HCT116 (cell line): ENCODE measurements around the gene KISS1R. TPM values are rescaled to one million over a fixed set of nuclear protein-coding genes. Genes with fewer than 3 reads are reported as not detected.

Experiments used
- ATAC-seq: fragments of 200-7000 bp; cut with Tn5 transposase; 2 replicates; pipeline ENCODE4 v1.9.1; 2020; ENCODE audit warnings: mild to moderate bottlenecking, moderate library complexity
- BruUV-seq: library from RNA; stranded (reverse); fragments of 400-500 nt; replicated peaks from 2 replicates; lab custom pipeline; 2021; lab: Mats Ljungman, UMichigan
- CTCF ChIA-PET: fragments of 300-600 bp; sonication (Branson Sonifier 250); formaldehyde crosslinking; loops from one replicate; lab custom pipeline; 2021; ENCODE audit warnings: antibody characterized with exemption; lab: Charles Lee
- POLR2A ChIA-PET: fragments of 300-600, 350-600 bp; sonication (Branson Sonifier 250); formaldehyde crosslinking; loops from one replicate; lab custom pipeline; 2021; ENCODE audit warnings: antibody characterized with exemption; lab: Charles Lee
- RAD21 ChIA-PET, 2 experiments: fragments of 300-600 bp; sonication (Branson Sonifier 250); formaldehyde crosslinking; loops; one replicate each; lab custom pipeline; 2023; ENCODE audit warnings: low total read pairs in 2 of 2; ENCODE audit not compliant: uncharacterized antibody in 2 of 2, unreplicated experiment in 2 of 2, low non-redundant PET in 1 of 2; lab: Charles Lee
- DNase-seq: peaks from one replicate; pipeline ENCODE4 v3.0.0-alpha.2; 2010; ENCODE audit warnings: low read depth, low spot score
- H2AFZ ChIP-seq: fragments of 200-600 bp; shearing (Covaris generic), sonication (generic); 2 replicates; pipeline ENCODE4 v1.6.1; 2017; ENCODE audit warnings: low read depth, mixed run types, mixed read lengths, antibody characterized with exemption, low read length; ENCODE audit not compliant: poor library complexity, severe bottlenecking
- H3K27ac ChIP-seq: 2 replicates; pipeline ENCODE4 v1.5.1; 2012; ENCODE audit warnings: low read depth, low read length
- H3K27me3 ChIP-seq: fragments of 200-600 bp; sonication (generic); 2 replicates; pipeline ENCODE4 v1.6.1; 2016; ENCODE audit warnings: mixed run types, low read length, mixed read lengths; ENCODE audit not compliant: insufficient read depth
- H3K36me3 ChIP-seq, 2 experiments: fragments of 200-500 bp in 1 of 2; fragments of 200-600 bp in 1 of 2; sonication (Bioruptor generic) in 1 of 2; sonication (generic) in 1 of 2; 2 replicates each; pipeline versions ENCODE4 v1.5.1 to v1.6.1; 2014 to 2016; ENCODE audit warnings: low read length in 2 of 2, inconsistent platforms in 1 of 2, mixed read lengths in 1 of 2, mixed run types in 1 of 2; ENCODE audit not compliant: insufficient read depth in 2 of 2, control insufficient read depth in 1 of 2
- H3K4me1 ChIP-seq, 2 experiments: fragments of 200-600 bp in 1 of 2; sonication (generic) in 1 of 2; 2 replicates each; pipeline versions ENCODE4 v1.5.1 to v1.6.1; 2012 to 2017; ENCODE audit warnings: low read length in 2 of 2, inconsistent platforms in 1 of 2, mild to moderate bottlenecking in 1 of 2, mixed read lengths in 1 of 2, mixed run types in 1 of 2, moderate library complexity in 1 of 2; ENCODE audit not compliant: insufficient read depth in 2 of 2, control insufficient read depth in 1 of 2
- H3K4me2 ChIP-seq: fragments of 200-600 bp; sonication (generic); 2 replicates; pipeline ENCODE4 v1.6.1; 2017; ENCODE audit warnings: mixed run types, low read length, mixed read lengths
- H3K4me3 ChIP-seq, 2 experiments: fragments of 200-600 bp in 1 of 2; sonication (generic) in 1 of 2; replicated peaks in 1 of 2; 2 replicates each; pipeline ENCODE4 v1.5.1; 2011 to 2016; ENCODE audit warnings: low read length in 2 of 2, control low read depth in 1 of 2, low read depth in 1 of 2, mild to moderate bottlenecking in 1 of 2, mixed read lengths in 1 of 2, mixed run types in 1 of 2
- H3K79me2 ChIP-seq: fragments of 200-600 bp; sonication (generic); 2 replicates; pipeline ENCODE4 v1.6.1; 2017; ENCODE audit warnings: mild to moderate bottlenecking, mixed run types, low read length, moderate library complexity, mixed read lengths; ENCODE audit not compliant: insufficient read depth
- H3K9ac ChIP-seq: fragments of 200-600 bp; sonication (generic); 2 replicates; pipeline ENCODE4 v1.6.1; 2016; ENCODE audit warnings: low read length, mixed read lengths
- H3K9me2 ChIP-seq: fragments of 200-600 bp; sonication (generic), shearing (Covaris generic); 2 replicates; pipeline ENCODE4 v1.6.1; 2017; ENCODE audit warnings: mixed run types, mild to moderate bottlenecking, moderate library complexity; ENCODE audit not compliant: insufficient read depth
- H3K9me3 ChIP-seq, 2 experiments: fragments of 200-500 bp in 1 of 2; fragments of 200-600 bp in 1 of 2; sonication (Bioruptor generic) in 1 of 2; sonication (generic) in 1 of 2; 2 replicates each; pipeline ENCODE4 v1.6.1; 2014 to 2017; ENCODE audit warnings: low read length in 2 of 2, mixed read lengths in 2 of 2, inconsistent platforms in 1 of 2, low read depth in 1 of 2, mild to moderate bottlenecking in 1 of 2, mixed run types in 1 of 2, moderate library complexity in 1 of 2; ENCODE audit not compliant: control insufficient read depth in 1 of 2, insufficient read depth in 1 of 2
- H4K20me1 ChIP-seq: fragments of 200-600 bp; sonication (generic), shearing (Covaris generic); 2 replicates; pipeline ENCODE4 v1.6.1; 2017; ENCODE audit warnings: mixed run types, mild to moderate bottlenecking, moderate library complexity; ENCODE audit not compliant: insufficient read depth
- CBX3 ChIP-seq: IDR thresholded peaks from 2 replicates; pipeline ENCODE4 v1.6.1; 2012; ENCODE audit warnings: low read depth
- CEBPB ChIP-seq: IDR thresholded peaks from 2 replicates; pipeline ENCODE4 v1.6.1; 2012; ENCODE audit warnings: low read depth
- EGR1 ChIP-seq: IDR thresholded peaks from 2 replicates; pipeline ENCODE4 v1.6.1; 2012; ENCODE audit warnings: low read depth
- EZH2phosphoT487 ChIP-seq: fragments of 200-600 bp; IDR thresholded peaks from 2 replicates; pipeline ENCODE4 v1.6.1; 2018; ENCODE audit warnings: antibody characterized with exemption, borderline replicate concordance
- FOSL1 ChIP-seq: IDR thresholded peaks from 2 replicates; pipeline ENCODE4 v1.6.1; 2012; ENCODE audit warnings: low read depth
- JUND ChIP-seq: IDR thresholded peaks from 2 replicates; pipeline ENCODE4 v1.6.1; 2012
- POLR2A ChIP-seq: IDR thresholded peaks from 2 replicates; pipeline ENCODE4 v1.7.0; 2011; ENCODE audit warnings: borderline replicate concordance; ENCODE audit not compliant: insufficient read depth, insufficient read length; ENCODE audit errors: extremely low read depth
- POLR2AphosphoS5 ChIP-seq: IDR thresholded peaks from 2 replicates; pipeline ENCODE4 v1.6.1; 2011; ENCODE audit warnings: mild to moderate bottlenecking, low read depth, low read length, moderate library complexity
- REST ChIP-seq: IDR thresholded peaks from 2 replicates; pipeline ENCODE4 v1.6.1; 2012; ENCODE audit warnings: low read depth
- SP1 ChIP-seq: IDR thresholded peaks from 2 replicates; pipeline ENCODE4 v1.6.1; 2012; ENCODE audit warnings: low read depth
- SRF ChIP-seq: IDR thresholded peaks from 2 replicates; pipeline ENCODE4 v1.6.1; 2012; ENCODE audit warnings: low read depth
- TCF7L2 ChIP-seq: IDR thresholded peaks from 2 replicates; pipeline ENCODE4 v1.7.0; 2011; ENCODE audit warnings: borderline replicate concordance, inconsistent platforms; ENCODE audit not compliant: insufficient read depth, insufficient read length; ENCODE audit errors: extremely low read depth
- YY1 ChIP-seq: IDR thresholded peaks from 2 replicates; pipeline ENCODE4 v1.6.1; 2011; ENCODE audit warnings: low read length, low read depth, moderate library complexity, mild to moderate bottlenecking; ENCODE audit not compliant: insufficient replicate concordance; ENCODE audit errors: extremely low read depth
- ZFX ChIP-seq: fragments of 450-650 bp; IDR thresholded peaks from 2 replicates; pipeline ENCODE4 v1.6.1; 2017
- ZNF274 ChIP-seq: fragments of 200-500 bp; sonication (Bioruptor generic); IDR thresholded peaks from 2 replicates; pipeline ENCODE4 v1.6.1; 2014; ENCODE audit warnings: mild to moderate bottlenecking, low read depth, low read length, inconsistent platforms
- intact Hi-C: fragments of 100-400 bp; cut with micrococcal nuclease; formaldehyde crosslinking; loops from 2 replicates; pipeline ENCODE4 v1.10.0; 2022
- total RNA-seq: library from RNA; stranded (reverse); gene quantifications from one replicate; pipeline ENCODE4 v1.2.1, GENCODE V29; 2021; ENCODE audit not compliant: unreplicated experiment

The KISS1R gene
- total RNA-seq, 1 experiment from 2014 or later = 5.9 TPM

- ATAC-seq = peak; percentile 33
Measured at GRCh38 chr19:912181-913079, 4.7 kb upstream of the KISS1R start.

GRCh38 chr19:913080-913748 lies 3.9 kb upstream of the KISS1R start, which contains the start of gene R3HDM4:
R3HDM4 (minus strand) TSS chr19:913219; CDS start chr19:913157, 62 bp downstream.
- peaks cover 31 to 55% of the 10 kb centered on the region in 2 experiments for H3K4me1 ChIP-seq
- no peaks in the 10 kb centered on the region for H3K9me3 ChIP-seq
- POLR2A ChIA-PET = no interaction called here
- TF ChIP-seq EZH2phosphoT487 (no peak), REST (no peak), FOSL1 (no peak), CEBPB (no peak), POLR2A (peak; percentile 42), ZFX (peak; percentile 61; the same call in 1 of the 2 replicates), POLR2AphosphoS5 (peak; percentile 72), ZNF274 (no peak), YY1 (no peak), SRF (no peak)
- TF ChIP-seq, all 23 proteins: peak for 3
- TSS peak; percentile 74 for BruUV-seq
- Histone ChIP-seq H3K4me2 (peak within 1 kb of the TSS; percentile 86), H3K27ac (peak within 1 kb of the TSS; percentile 80), H2AFZ (no peak within 1 kb of the TSS), H3K9ac (peak within 1 kb of the TSS; percentile 88), H3K4me3 (peak within 1 kb of the TSS; percentile 78 to 81), H4K20me1 (peaks cover 4% of the 10 kb centered on the region; the same call in 1 of the 2 replicates), H3K27me3 (no peaks in the 10 kb centered on the region), H3K79me2 (peaks cover 33% of the 10 kb centered on the region), H3K36me3 (no peaks in the 10 kb centered on the region), H3K9me2 (no peaks in the 10 kb centered on the region)
- intact Hi-C loops = no loop called here
- RAD21 ChIA-PET = no interaction called here
- no peak for DNase-seq
- ATAC-seq = peak; percentile 57
- CTCF ChIA-PET = no interaction called here

More at GRCh38 chr19:912181-913079, 4.7 kb upstream of the KISS1R start:
- peak overlapping the region; percentile 78 to 81 for H3K4me3 ChIP-seq
- H3K9ac ChIP-seq = peak overlapping the region; percentile 88
- peaks cover 31 to 51% of the 10 kb centered on the region in 2 experiments for H3K4me1 ChIP-seq
- no peaks in the 10 kb centered on the region for H3K9me3 ChIP-seq
- peak overlapping the region; percentile 80 for H3K27ac ChIP-seq
- BruUV-seq = no TSS peak
- H2AFZ ChIP-seq = no peak overlapping the region
- no peaks in the 10 kb centered on the region for H3K27me3 ChIP-seq
- H3K4me2 ChIP-seq = peak overlapping the region; percentile 76
- POLR2A ChIA-PET = no interaction called here
- no peak for TF ChIP-seq CBX3
- no peak for TF ChIP-seq CEBPB
- TF ChIP-seq YY1 = no peak
- no peak for TF ChIP-seq SP1
- no peak for TF ChIP-seq TCF7L2
- no peak for TF ChIP-seq ZNF274
- TF ChIP-seq JUND = no peak
- TF ChIP-seq EGR1 = no peak
- TF ChIP-seq, all 23 proteins: peak for 0
- ChIA-PET RAD21 (no interaction called here), CTCF (no interaction called here)
- intact Hi-C loops = no loop called here
- H3K9me2 ChIP-seq = no peaks in the 10 kb centered on the region
- H3K79me2 ChIP-seq = peaks cover 41% of the 10 kb centered on the region
- H3K36me3 ChIP-seq = no peaks in the 10 kb centered on the region
- no peak for DNase-seq
- H4K20me1 ChIP-seq = peaks cover 4% of the 10 kb centered on the region; the same call in 1 of the 2 replicates
